A673 (cell line): ENCODE measurements around the gene LARGE1. TPM values are rescaled to one million over a fixed set of nuclear protein-coding genes. Genes with fewer than 3 reads are reported as not detected.

ENCODE experiments used
- BruUV-seq: library from RNA; stranded (reverse); fragments of 400-500 nt; replicated peaks from 2 replicates; lab custom pipeline; 2021; lab: Mats Ljungman, UMichigan
- CTCF ChIA-PET: fragments of 300-600 bp; sonication (Branson Sonifier 250); formaldehyde crosslinking; loops from one replicate; lab custom pipeline; 2022; ENCODE audit warnings: antibody characterized with exemption; lab: Charles Lee
- POLR2A ChIA-PET: fragments of 300-600 bp; sonication (Branson Sonifier 250); formaldehyde crosslinking; loops from one replicate; lab custom pipeline; 2022; ENCODE audit warnings: antibody characterized with exemption; ENCODE audit not compliant: low non-redundant PET; lab: Charles Lee
- DNase-seq: peaks from one replicate; pipeline ENCODE4 v3.0.0-alpha.2; 2015; ENCODE audit warnings: low spot score
- H3K27ac ChIP-seq: fragments of 200-600 bp; sonication (generic); 2 replicates; pipeline ENCODE4 v1.5.1; 2016; ENCODE audit warnings: mixed run types, low read depth, mild to moderate bottlenecking, mixed read lengths, antibody characterized with exemption, low read length; ENCODE audit not compliant: poor library complexity, severe bottlenecking
- H3K27me3 ChIP-seq: fragments of 200-600 bp; sonication (generic); replicated peaks from 2 replicates; pipeline ENCODE4 v1.6.1; 2017; ENCODE audit warnings: mixed run types, low read depth, mild to moderate bottlenecking, mixed read lengths, antibody characterized with exemption, low read length; ENCODE audit not compliant: insufficient read depth, poor library complexity
- H3K36me3 ChIP-seq: fragments of 200-600 bp; sonication (generic); 2 replicates; pipeline ENCODE4 v1.6.1; 2016; ENCODE audit warnings: mixed run types, mild to moderate bottlenecking, mixed read lengths, antibody characterized with exemption, low read length; ENCODE audit not compliant: insufficient read depth, poor library complexity, severe bottlenecking
- H3K4me1 ChIP-seq: fragments of 200-600 bp; sonication (generic); 2 replicates; pipeline ENCODE4 v1.6.1; 2017; ENCODE audit warnings: mixed run types, mild to moderate bottlenecking, mixed read lengths, antibody characterized with exemption, low read length; ENCODE audit not compliant: insufficient read depth, poor library complexity, severe bottlenecking
- H3K4me3 ChIP-seq: fragments of 200-600 bp; sonication (generic); 2 replicates; pipeline ENCODE4 v1.5.1; 2016; ENCODE audit warnings: low read depth, mixed run types, mild to moderate bottlenecking, mixed read lengths, low read length; ENCODE audit not compliant: poor library complexity, severe bottlenecking
- H3K9me3 ChIP-seq: fragments of 200-600 bp; sonication (generic); 2 replicates; pipeline ENCODE4 v1.6.1; 2016; ENCODE audit warnings: mixed run types, low read depth, mild to moderate bottlenecking, mixed read lengths, antibody characterized with exemption, low read length; ENCODE audit not compliant: poor library complexity, severe bottlenecking
- CTCF ChIP-seq: fragments of 300-800, 200-600 bp; sonication (generic); conservative IDR thresholded peaks from 2 replicates; pipeline ENCODE4 v1.5.1; 2017; ENCODE audit warnings: low read depth, mild to moderate bottlenecking, antibody characterized with exemption, low read length, moderate library complexity, mixed read lengths
- EZH2 ChIP-seq: fragments of 200-600 bp; sonication (generic); IDR thresholded peaks from 2 replicates; pipeline ENCODE4 v1.6.1; 2017; ENCODE audit warnings: borderline replicate concordance, low read depth, mild to moderate bottlenecking, mixed read lengths, antibody characterized with exemption, low read length; ENCODE audit not compliant: poor library complexity, severe bottlenecking
- intact Hi-C: fragments of 100-400 bp; cut with micrococcal nuclease; formaldehyde crosslinking; loops from one replicate; pipeline ENCODE4 v1.10.0; 2022; ENCODE audit not compliant: unreplicated experiment
- total RNA-seq: library from RNA; stranded (reverse); gene quantifications from 2 replicates; pipeline ENCODE4 v1.2.3, GENCODE V29; 2021

Gene LARGE1
- total RNA-seq, 1 experiment from 2014 or later, result not detected

GRCh38 chr22:33883961-33884808 is 36.1 kb downstream of the LARGE1 start:
- H3K27ac ChIP-seq, result no peak overlapping the region
- ChIA-PET CTCF (no interaction called here), POLR2A (no interaction called here)
- no peaks in the 10 kb centered on the region for H3K27me3 ChIP-seq
- intact Hi-C loops, result no loop called here
- no peak for DNase-seq
- peaks cover 14% of the 10 kb centered on the region for H3K9me3 ChIP-seq
- TF ChIP-seq CTCF, result no peak
- no peak for TF ChIP-seq EZH2
- H3K4me3 ChIP-seq, result no peak overlapping the region
- H3K4me1 ChIP-seq, result no peaks in the 10 kb centered on the region
- no TSS peak for BruUV-seq
- no peaks in the 10 kb centered on the region for H3K36me3 ChIP-seq

- intact Hi-C loops, result no loop called here
- BruUV-seq, result no TSS peak
- no peaks in the 10 kb centered on the region for H3K27me3 ChIP-seq
- CTCF ChIA-PET, result no interaction called here
- H3K4me1 ChIP-seq, result no peaks in the 10 kb centered on the region
- H3K9me3 ChIP-seq, result peaks cover 14% of the 10 kb centered on the region
- no peak overlapping the region for H3K4me3 ChIP-seq
- H3K36me3 ChIP-seq, result no peaks in the 10 kb centered on the region
- no peak overlapping the region for H3K27ac ChIP-seq
- DNase-seq, result no peak
- TF ChIP-seq CTCF (no peak), EZH2 (no peak)
- POLR2A ChIA-PET, result no interaction called here
Measured at GRCh38 chr22:33883561-33883960, 36.7 kb downstream of the LARGE1 start.

- no peak overlapping the region for H3K4me3 ChIP-seq
- no peak overlapping the region for H3K27ac ChIP-seq
- TF ChIP-seq CTCF (no peak), EZH2 (no peak)
- no peaks in the 10 kb centered on the region for H3K27me3 ChIP-seq
- no TSS peak for BruUV-seq
- CTCF ChIA-PET, result no interaction called here
- H3K36me3 ChIP-seq, result no peaks in the 10 kb centered on the region
- no peaks in the 10 kb centered on the region for H3K4me1 ChIP-seq
- no peak for DNase-seq
- intact Hi-C loops, result no loop called here
- POLR2A ChIA-PET, result no interaction called here
- H3K9me3 ChIP-seq, result peaks cover 14% of the 10 kb centered on the region
Measured at GRCh38 chr22:33882991-33883390, 37.3 kb downstream of the LARGE1 start.
